Measurements from ENCODE around the gene CAPN14.

CAPN14 gene

GRCh38 chr2:31238906-31239592 is 21.7 kb upstream of the CAPN14 start:
- no peak overlapping the region for H3K9ac ChIP-seq (ENCODE audit: insufficient read length)

DNA sequence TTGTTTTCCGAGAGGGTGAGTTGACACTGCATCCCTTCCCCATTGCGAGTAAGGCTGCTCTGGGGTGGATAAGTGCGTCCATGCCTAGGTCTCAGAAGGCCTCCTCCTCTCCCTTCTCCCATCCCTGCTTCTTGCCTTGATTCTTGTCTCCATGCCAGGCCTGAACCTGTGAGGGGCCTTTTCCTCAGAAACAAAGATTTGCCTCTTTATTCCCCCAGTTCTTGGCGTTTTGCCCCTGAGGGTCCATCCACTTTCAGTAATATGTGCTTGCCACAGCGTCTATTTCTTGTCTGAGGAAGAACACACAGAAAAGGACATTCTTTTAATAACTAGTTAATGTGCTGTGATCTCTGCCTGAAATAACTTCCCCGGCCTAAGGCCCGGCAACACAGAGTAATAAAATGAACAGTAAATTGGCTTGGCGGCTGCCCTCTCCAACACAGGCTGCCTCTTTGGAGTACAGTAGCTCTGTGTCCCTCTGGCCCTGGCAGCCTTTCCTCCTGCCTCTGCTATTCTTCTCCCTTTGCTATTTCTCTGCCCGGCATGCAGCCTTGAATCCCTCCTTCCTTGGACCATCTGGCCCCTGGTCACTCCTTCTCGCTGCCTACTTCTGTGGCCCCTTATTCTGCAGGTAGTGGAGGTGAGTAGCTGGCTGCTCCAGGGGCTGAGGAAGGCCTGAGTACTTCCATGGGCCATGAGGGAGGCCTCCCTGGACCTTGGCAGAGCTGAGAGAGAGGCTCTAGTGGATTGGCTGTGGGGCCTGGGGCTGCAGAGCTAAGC is 21.0 kb upstream of the CAPN14 start:
- Histone ChIP-seq H3K27ac (no peak overlapping the region), H3K9me3 (ENCODE audit: low read depth, low read length) (no peaks in the 10 kb centered on the region), H3K9ac (ENCODE audit: insufficient read length) (no peak overlapping the region), H3K36me3 (ENCODE audit: insufficient read depth, low read length) (no peaks in the 10 kb centered on the region), H3K4me3 (no peak overlapping the region)
- no peak for DNase-seq (ENCODE audit: low read depth, low spot score)
- TF ChIP-seq FOXP2 (optimal IDR thresholded peaks at IDR 0.05; ENCODE audit: control extremely low read depth, extremely low read length, insufficient read depth): no peak
- TF ChIP-seq EZH2 (IDR thresholded peaks at IDR 0.05): no peak
- TF ChIP-seq POLR2AphosphoS5 (IDR thresholded peaks at IDR 0.05; ENCODE audit: borderline replicate concordance, low read depth, low read length): no peak

More at GRCh38 chr2:31238906-31239592, 21.7 kb upstream of the CAPN14 start:
- Histone ChIP-seq H3K9me3 (ENCODE audit: low read depth, low read length) (no peaks in the 10 kb centered on the region), H3K27ac (no peak overlapping the region), H3K4me3 (no peak overlapping the region), H3K36me3 (ENCODE audit: insufficient read depth, low read length) (no peaks in the 10 kb centered on the region)
- TF ChIP-seq POLR2AphosphoS5 (IDR thresholded peaks at IDR 0.05; ENCODE audit: borderline replicate concordance, low read depth, low read length) (no peak), FOXP2 (optimal IDR thresholded peaks at IDR 0.05; ENCODE audit: control extremely low read depth, extremely low read length, insufficient read depth) (no peak), EZH2 (IDR thresholded peaks at IDR 0.05) (no peak)
- no peak for DNase-seq (ENCODE audit: low read depth, low spot score)

- DNase-seq (ENCODE audit: low read depth, low spot score): no peak
- Histone ChIP-seq H3K9me3 (ENCODE audit: low read depth, low read length) (no peaks in the 10 kb centered on the region), H3K27ac (no peak overlapping the region), H3K36me3 (ENCODE audit: insufficient read depth, low read length) (no peaks in the 10 kb centered on the region), H3K9ac (ENCODE audit: insufficient read length) (no peak overlapping the region), H3K4me3 (no peak overlapping the region)
- no peak for TF ChIP-seq FOXP2 (optimal IDR thresholded peaks at IDR 0.05; ENCODE audit: control extremely low read depth, extremely low read length, insufficient read depth)
- no peak for TF ChIP-seq POLR2AphosphoS5 (IDR thresholded peaks at IDR 0.05; ENCODE audit: borderline replicate concordance, low read depth, low read length)
- no peak for TF ChIP-seq EZH2 (IDR thresholded peaks at IDR 0.05)
These were observed 20.2 kb upstream of the CAPN14 start for GRCh38 chr2:31237348-31238017.

DNA sequence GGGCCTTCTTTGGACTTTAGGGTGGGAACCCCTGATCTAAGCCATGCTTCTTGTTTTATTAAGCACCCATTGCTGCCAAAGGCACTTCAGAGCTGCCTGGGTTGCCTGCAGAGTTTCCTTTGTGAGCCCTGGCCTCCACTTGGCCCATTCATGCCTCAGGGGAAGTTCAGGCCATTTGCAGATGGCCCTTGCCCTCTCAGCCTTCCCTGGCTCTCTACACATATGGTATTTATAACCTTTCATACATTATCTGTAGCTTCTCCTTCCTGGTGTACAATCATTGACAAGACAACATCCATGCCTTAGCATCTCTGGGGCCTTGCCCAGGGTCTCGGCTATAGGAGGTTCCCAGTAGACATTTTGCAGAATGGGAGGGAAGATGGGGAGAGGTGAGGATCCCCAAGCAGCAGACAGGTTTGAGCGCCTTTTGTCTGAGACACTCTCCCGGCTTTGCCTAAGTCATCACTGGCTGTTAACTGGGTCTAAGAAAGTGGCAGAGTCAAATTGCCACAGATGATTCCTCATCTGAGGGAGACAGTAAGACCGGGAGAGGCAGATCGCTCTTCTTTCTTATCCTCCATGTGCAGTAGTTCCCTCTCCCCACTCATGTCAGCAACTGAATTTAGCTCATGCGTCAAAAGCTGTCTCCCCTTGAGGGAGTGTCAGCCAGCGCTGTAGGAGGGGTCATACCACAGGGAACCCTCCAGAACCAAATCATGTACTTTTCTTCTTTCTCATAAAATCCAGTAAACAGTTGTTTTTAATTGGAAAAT is 19.3 kb upstream of the CAPN14 start:
- H3K9ac ChIP-seq (ENCODE audit: insufficient read length): no peak overlapping the region
- no peak for DNase-seq (ENCODE audit: low read depth, low spot score)
- H3K36me3 ChIP-seq (ENCODE audit: insufficient read depth, low read length): no peaks in the 10 kb centered on the region
- H3K27ac ChIP-seq: no peak overlapping the region
- no peak for TF ChIP-seq EZH2 (IDR thresholded peaks at IDR 0.05)
- TF ChIP-seq FOXP2 (optimal IDR thresholded peaks at IDR 0.05; ENCODE audit: control extremely low read depth, extremely low read length, insufficient read depth): no peak
- no peak for TF ChIP-seq POLR2AphosphoS5 (IDR thresholded peaks at IDR 0.05; ENCODE audit: borderline replicate concordance, low read depth, low read length)
- H3K9me3 ChIP-seq (ENCODE audit: low read depth, low read length): no peaks in the 10 kb centered on the region
- no peak overlapping the region for H3K4me3 ChIP-seq

DNA sequence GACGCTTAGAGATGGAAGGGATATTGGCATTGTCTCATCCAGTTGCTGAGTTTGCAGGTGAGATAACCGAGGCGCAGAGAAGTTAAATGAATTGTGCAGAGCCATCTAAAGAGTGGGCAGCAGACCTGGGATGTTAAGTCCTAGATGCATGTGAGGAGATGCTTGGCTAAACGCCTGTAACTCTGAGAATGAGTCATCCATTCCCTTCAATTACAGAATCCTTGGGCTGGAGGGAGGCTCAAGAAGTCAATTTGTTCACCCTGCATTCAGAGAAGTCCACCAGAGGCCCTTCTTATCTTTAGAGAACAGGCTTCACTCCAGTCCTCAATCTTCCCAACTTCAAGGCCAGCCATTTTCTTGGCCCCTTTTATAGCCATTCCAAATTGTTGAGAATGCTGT is 18.2 kb upstream of the CAPN14 start:
- H3K36me3 ChIP-seq (ENCODE audit: insufficient read depth, low read length): no peaks in the 10 kb centered on the region
- no peak for TF ChIP-seq EZH2 (IDR thresholded peaks at IDR 0.05)
- TF ChIP-seq FOXP2 (optimal IDR thresholded peaks at IDR 0.05; ENCODE audit: control extremely low read depth, extremely low read length, insufficient read depth): no peak
- no peak for TF ChIP-seq POLR2AphosphoS5 (IDR thresholded peaks at IDR 0.05; ENCODE audit: borderline replicate concordance, low read depth, low read length)
- no peak overlapping the region for H3K9ac ChIP-seq (ENCODE audit: insufficient read length)
- no peaks in the 10 kb centered on the region for H3K9me3 ChIP-seq (ENCODE audit: low read depth, low read length)
- DNase-seq (ENCODE audit: low read depth, low spot score): no peak
- no peak overlapping the region for H3K4me3 ChIP-seq
- no peak overlapping the region for H3K27ac ChIP-seq

- no peaks in the 10 kb centered on the region for H3K36me3 ChIP-seq (ENCODE audit: insufficient read depth, low read length)
- H3K27ac ChIP-seq: no peak overlapping the region
- no peak for TF ChIP-seq FOXP2 (optimal IDR thresholded peaks at IDR 0.05; ENCODE audit: control extremely low read depth, extremely low read length, insufficient read depth)
- TF ChIP-seq EZH2 (IDR thresholded peaks at IDR 0.05): no peak
- no peak for TF ChIP-seq POLR2AphosphoS5 (IDR thresholded peaks at IDR 0.05; ENCODE audit: borderline replicate concordance, low read depth, low read length)
- no peak overlapping the region for H3K9ac ChIP-seq (ENCODE audit: insufficient read length)
- H3K4me3 ChIP-seq: peak overlapping the region; percentile 69; the same call in 1 of the 2 replicates
- no peaks in the 10 kb centered on the region for H3K9me3 ChIP-seq (ENCODE audit: low read depth, low read length)
- DNase-seq (ENCODE audit: low read depth, low spot score): no peak
These were observed 17.6 kb upstream of the CAPN14 start for GRCh38 chr2:31234683-31235503.

All from SK-N-MC (cell line).